Endothelial cell of umbilical vein (primary cell): ENCODE results near the gene CCDC74B. TPM values are rescaled to one million over a fixed set of nuclear protein-coding genes. Genes with fewer than 3 reads are reported as not detected.
"Not testable (repeated sequence)": the region's sequence is repeated elsewhere in the genome, so short reads cannot be mapped to it uniquely, and the experiment has no call there.

Experiments used
- BruUV-seq: library from RNA; stranded (reverse); fragments of 400-500 nt; replicated peaks from 2 replicates; lab custom pipeline; 2021; lab: Mats Ljungman, UMichigan
- CTCF ChIA-PET: fragments of 300-600, 350-600 bp; sonication (Branson Sonifier 250); formaldehyde crosslinking; loops from one replicate; lab custom pipeline; 2021; ENCODE audit warnings: antibody characterized with exemption, inconsistent platforms; lab: Charles Lee
- POLR2A ChIA-PET: fragments of 300-600, 350-600 bp; sonication (Branson Sonifier 250); formaldehyde crosslinking; loops from one replicate; lab custom pipeline; 2021; ENCODE audit warnings: antibody characterized with exemption, inconsistent platforms; lab: Charles Lee
- DNase-seq: peaks from one replicate; pipeline ENCODE4 v3.0.0-alpha.2; 2011; ENCODE audit warnings: low read depth, low spot score
- FAIRE-seq: peaks from 2 replicates; lab custom pipeline; 2011; peaks lifted over from hg19 to GRCh38; lab: Jason Lieb, UNC
- H2AFZ ChIP-seq: 2 replicates; pipeline ENCODE4 v1.6.0; 2012; ENCODE audit warnings: low read depth, low read length, control low read depth, inconsistent platforms
- H3K27ac ChIP-seq: 2 replicates; pipeline ENCODE4 v1.5.1; 2011; ENCODE audit warnings: low read depth, mild to moderate bottlenecking, control low read depth, low read length, moderate library complexity; ENCODE audit not compliant: insufficient read depth
- H3K27me3 ChIP-seq, 2 experiments: 2 replicates each; pipeline versions ENCODE4 v1.6.0 to v1.6.1; 2011; ENCODE audit warnings: low read length in 2 of 2, mixed read lengths in 1 of 2; ENCODE audit not compliant: control insufficient read depth in 2 of 2, insufficient read depth in 2 of 2
- H3K36me3 ChIP-seq, 2 experiments: 2 replicates in 1 of 2; 3 replicates in 1 of 2; pipeline ENCODE4 v1.5.1; 2011; ENCODE audit warnings: low read length in 2 of 2, mild to moderate bottlenecking in 1 of 2, moderate library complexity in 1 of 2; ENCODE audit not compliant: control insufficient read depth in 2 of 2, insufficient read depth in 2 of 2; ENCODE audit errors: extremely low read depth in 1 of 2
- H3K4me1 ChIP-seq: 3 replicates; pipeline ENCODE4 v1.5.1; 2011; ENCODE audit warnings: mild to moderate bottlenecking, low read length; ENCODE audit not compliant: control insufficient read depth, insufficient read depth; ENCODE audit errors: extremely low read depth
- H3K4me2 ChIP-seq: 2 replicates; pipeline ENCODE4 v1.6.1; 2011; ENCODE audit warnings: low read length, control low read depth, mixed read lengths; ENCODE audit not compliant: insufficient read depth
- H3K4me3 ChIP-seq, 3 experiments: fragments of 200-600 bp in 1 of 3; sonication (generic), shearing (Covaris generic) in 1 of 3; replicated peaks in 1 of 3; 2 replicates each; pipeline ENCODE4 v1.5.1; 2011 to 2016; ENCODE audit warnings: control low read depth in 3 of 3, low read length in 3 of 3, mild to moderate bottlenecking in 2 of 3, inconsistent platforms in 1 of 3, low read depth in 1 of 3, moderate library complexity in 1 of 3; ENCODE audit not compliant: insufficient read depth in 1 of 3
- H3K79me2 ChIP-seq: 2 replicates; pipeline ENCODE4 v1.6.0; 2012; ENCODE audit warnings: low read length, inconsistent platforms; ENCODE audit not compliant: control insufficient read depth, insufficient read depth
- H3K9ac ChIP-seq: replicated peaks from 2 replicates; pipeline ENCODE3; 2011; ENCODE audit warnings: low read length, control low read depth; ENCODE audit not compliant: insufficient read depth; ENCODE audit errors: extremely low read depth
- H3K9me1 ChIP-seq: replicated peaks from 3 replicates; pipeline ENCODE4 v1.6.0; 2011; ENCODE audit warnings: mild to moderate bottlenecking, low read length; ENCODE audit not compliant: control insufficient read depth, insufficient read depth; ENCODE audit errors: extremely low read depth
- H3K9me3 ChIP-seq: replicated peaks from 2 replicates; pipeline ENCODE4 v1.5.1; 2012; ENCODE audit warnings: low read length, inconsistent platforms; ENCODE audit not compliant: control insufficient read depth, insufficient read depth
- H4K20me1 ChIP-seq: replicated peaks from 2 replicates; pipeline ENCODE3; 2011; ENCODE audit warnings: mild to moderate bottlenecking, low read length; ENCODE audit not compliant: control insufficient read depth, insufficient read depth; ENCODE audit errors: extremely low read depth
- CTCF ChIP-seq, 2 donors: IDR thresholded peaks; 1 replicate in 1 of 2; 2 replicates in 1 of 2; pipeline ENCODE4 v1.5.1; 2011; ENCODE audit warnings: low read length in 2 of 2, mild to moderate bottlenecking in 2 of 2, moderate library complexity in 2 of 2, control low read depth in 1 of 2, inconsistent platforms in 1 of 2, low read depth in 1 of 2; ENCODE audit not compliant: insufficient read depth in 1 of 2; ENCODE audit errors: extremely low read depth in 1 of 2
- EZH2 ChIP-seq: IDR thresholded peaks from 2 replicates; pipeline ENCODE4 v1.6.1; 2012; ENCODE audit warnings: borderline replicate concordance, low read depth, mild to moderate bottlenecking, moderate library complexity, low read length, inconsistent platforms; ENCODE audit not compliant: severe bottlenecking
- FOS ChIP-seq: IDR thresholded peaks from 2 replicates; pipeline ENCODE4 v1.6.1; 2011; ENCODE audit warnings: mild to moderate bottlenecking, low read length, moderate library complexity, borderline replicate concordance; ENCODE audit not compliant: insufficient read depth
- GATA2 ChIP-seq: IDR thresholded peaks from 2 replicates; pipeline ENCODE4 v1.7.0; 2011; ENCODE audit warnings: low read depth, mild to moderate bottlenecking, moderate library complexity, mixed read lengths, low read length; ENCODE audit not compliant: insufficient read length, insufficient read depth
- JUN ChIP-seq: IDR thresholded peaks from 2 replicates; pipeline ENCODE4 v1.6.1; 2011; ENCODE audit warnings: borderline replicate concordance, low read depth; ENCODE audit not compliant: insufficient read length, insufficient read depth
- MAX ChIP-seq: IDR thresholded peaks from 2 replicates; pipeline ENCODE4 v1.6.1; 2011; ENCODE audit not compliant: insufficient read depth, insufficient read length
- MYC ChIP-seq: IDR thresholded peaks from one replicate; pipeline ENCODE4 v1.6.1; 2011; ENCODE audit warnings: mild to moderate bottlenecking, low read depth, low read length
- POLR2A ChIP-seq: IDR thresholded peaks from 2 replicates; pipeline ENCODE4 v1.6.1; 2012; ENCODE audit warnings: low read depth, mild to moderate bottlenecking, control low read depth, low read length
- POLR2AphosphoS5 ChIP-seq: IDR thresholded peaks from 2 replicates; pipeline ENCODE4 v1.6.1; 2012; ENCODE audit warnings: low read depth, mild to moderate bottlenecking, control low read depth, low read length, moderate library complexity; ENCODE audit not compliant: insufficient read depth
- dilution Hi-C: fragments of 300-500 bp; cut with MboI; formaldehyde crosslinking; loops from one replicate; pipeline ENCODE4 v1.15.0; 2019; ENCODE audit warnings: low sequenced_read_pairs; ENCODE audit not compliant: extremely low pct_ligation_motif_present
- intact Hi-C: fragments of 100-400 bp; cut with micrococcal nuclease; formaldehyde crosslinking; loops from one replicate; pipeline ENCODE4 v1.10.0; 2022
- polyA plus RNA-seq, 4 experiments: library from polyadenylated mRNA; depleted of rRNA in 3 of 4; stranded (reverse) in 3 of 4; unstranded in 1 of 4; fragments of >200 nt; gene quantifications; 2 replicates each; pipeline versions ENCODE4 v1.2.1 to v1.2.3, GENCODE V29; 2011 to 2012; ENCODE audit warnings: missing spikeins in 1 of 4
- total RNA-seq: library from RNA; stranded (reverse); gene quantifications from 2 replicates; pipeline ENCODE4 v1.2.3, GENCODE V29; 2021

Gene CCDC74B
- total and polyA plus RNA-seq, 2 donors (not counting 3 experiments of a cell fraction or from before 2014, with no cell fraction given) = 4.6 to 4.8 TPM

- Histone ChIP-seq H3K4me3 (no peak overlapping the region), H3K4me2 (no peak overlapping the region), H3K9ac (no peak overlapping the region), H3K27me3 (no peaks in the 10 kb centered on the region), H3K9me1 (no peaks in the 10 kb centered on the region), H3K4me1 (no peaks in the 10 kb centered on the region), H4K20me1 (no peaks in the 10 kb centered on the region), H2AFZ (no peak overlapping the region), H3K79me2 (no peaks in the 10 kb centered on the region), H3K36me3 (peaks cover 0 to 18% of the 10 kb centered on the region in 2 experiments), H3K27ac (no peak overlapping the region), H3K9me3 (no peaks in the 10 kb centered on the region)
- intact Hi-C loops (no loop called here), dilution Hi-C loops (no loop called here)
- ChIA-PET POLR2A (no interaction called here), CTCF (no interaction called here)
- no TSS peak for BruUV-seq
- DNase-seq (no peak), FAIRE-seq (no peak)
- no peak for TF ChIP-seq CTCF (IDR thresholded peaks at IDR 0.05; ENCODE audit: extremely low read depth in 1 of 2, insufficient read depth in 1 of 2, low read depth in 1 of 2, low read length in 2 of 2)
- no peak for TF ChIP-seq MYC
- no peak for TF ChIP-seq FOS
- no peak for TF ChIP-seq POLR2A
- no peak for TF ChIP-seq MAX
- TF ChIP-seq JUN = no peak
- TF ChIP-seq GATA2 = no peak
- no peak for TF ChIP-seq EZH2
- no peak for TF ChIP-seq POLR2AphosphoS5
These were observed 5.6 kb upstream of the CCDC74B start for GRCh38 chr2:130150181-130151144.

GRCh38 chr2:130148515-130148914 is 3.6 kb upstream of the CCDC74B start:
- dilution Hi-C loops, CTCF ChIA-PET, POLR2A ChIA-PET: not testable (repeated sequence)

More at GRCh38 chr2:130148515-130148914, 3.6 kb upstream of the CCDC74B start:
- BruUV-seq, H3K4me3 ChIP-seq, DNase-seq, H4K20me1 ChIP-seq, intact Hi-C loops, H2AFZ ChIP-seq, H3K79me2 ChIP-seq, H3K9ac ChIP-seq, H3K9me3 ChIP-seq, H3K27ac ChIP-seq, H3K4me2 ChIP-seq, FAIRE-seq, H3K9me1 ChIP-seq, H3K27me3 ChIP-seq, H3K4me1 ChIP-seq: not testable (repeated sequence)
- H3K36me3 ChIP-seq = peaks cover 0 to 15% of the 10 kb centered on the region in 2 experiments
